Neural progenitor cell (in vitro differentiated cells): Measurements from ENCODE around the gene NCOA6. TPM values are rescaled to one million over a fixed set of nuclear protein-coding genes. Genes with fewer than 3 reads are reported as not detected.
"Not testable (repeated sequence)": the region's sequence is repeated elsewhere in the genome, so short reads cannot be mapped to it uniquely, and the experiment has no call there.

Experiments
- DNase-seq: peaks from one replicate; pipeline ENCODE4 v3.0.0-alpha.2; 2016; ENCODE audit warnings: low spot score
- H2AFZ ChIP-seq: fragments of 200-600 bp; sonication (generic); replicated peaks from 2 replicates; pipeline ENCODE4 v1.6.1; 2016; ENCODE audit warnings: antibody characterized with exemption
- H3F3A ChIP-seq: fragments of 200-600 bp; sonication (generic); 2 replicates; pipeline ENCODE4 v1.6.1; 2016; ENCODE audit warnings: antibody characterized with exemption, low read depth
- H3K27ac ChIP-seq: fragments of 200-600 bp; sonication (generic); 2 replicates; pipeline ENCODE4 v1.5.1; 2016; ENCODE audit warnings: mild to moderate bottlenecking
- H3K27me3 ChIP-seq: fragments of 200-600 bp; sonication (generic); 2 replicates; pipeline ENCODE4 v1.6.1; 2016; ENCODE audit warnings: mild to moderate bottlenecking, moderate library complexity
- H3K36me3 ChIP-seq: fragments of 200-600 bp; sonication (generic); 2 replicates; pipeline ENCODE4 v1.5.1; 2016
- H3K4me1 ChIP-seq: fragments of 200-600 bp; sonication (generic); 2 replicates; pipeline ENCODE4 v1.6.1; 2016; ENCODE audit warnings: mixed run types
- H3K4me2 ChIP-seq: fragments of 200-600 bp; sonication (generic); 2 replicates; pipeline ENCODE4 v1.6.1; 2016
- H3K4me3 ChIP-seq: fragments of 200-600 bp; sonication (generic); 2 replicates; pipeline ENCODE4 v1.5.1; 2016
- H3K79me2 ChIP-seq: fragments of 200-600 bp; sonication (generic); 2 replicates; pipeline ENCODE4 v1.6.1; 2016; ENCODE audit warnings: low read depth
- H3K9ac ChIP-seq: fragments of 200-600 bp; sonication (generic); 2 replicates; pipeline ENCODE4 v1.6.1; 2016
- H3K9me3 ChIP-seq: fragments of 200-600 bp; sonication (generic); 2 replicates; pipeline ENCODE4 v1.5.1; 2016; ENCODE audit warnings: low read depth
- H4K20me1 ChIP-seq: fragments of 200-600 bp; sonication (generic); 2 replicates; pipeline ENCODE4 v1.6.1; 2016; ENCODE audit warnings: low read depth
- H3K27ac Mint-ChIP-seq: 3 replicates; pipeline ENCODE4 v1.8.0; 2021; ENCODE audit warnings: mixed read lengths
- H3K27me3 Mint-ChIP-seq: 2 replicates; pipeline ENCODE4 v1.8.0; 2022; ENCODE audit warnings: low read depth, mild to moderate bottlenecking, inconsistent platforms, moderate library complexity, mixed read lengths; ENCODE audit not compliant: insufficient read depth
- H3K36me3 Mint-ChIP-seq: 3 replicates; pipeline ENCODE4 v1.8.0; 2021; ENCODE audit warnings: mixed read lengths
- H3K4me1 Mint-ChIP-seq: 3 replicates; pipeline ENCODE4 v1.8.0; 2021; ENCODE audit warnings: mixed read lengths
- H3K4me3 Mint-ChIP-seq: 3 replicates; pipeline ENCODE4 v1.8.0; 2021; ENCODE audit warnings: mild to moderate bottlenecking, moderate library complexity, mixed read lengths
- H3K9me3 Mint-ChIP-seq: 3 replicates; pipeline ENCODE4 v1.8.0; 2020; ENCODE audit warnings: mixed read lengths
- CTCF ChIP-seq: fragments of 200-600 bp; sonication (generic); IDR thresholded peaks from 2 replicates; pipeline ENCODE4 v1.5.1; 2017; ENCODE audit warnings: antibody characterized with exemption, mild to moderate bottlenecking
- EZH2 ChIP-seq: fragments of 200-600 bp; sonication (generic); IDR thresholded peaks from 2 replicates; pipeline ENCODE4 v1.6.1; 2017; ENCODE audit warnings: antibody characterized with exemption, mild to moderate bottlenecking, moderate library complexity
- EZH2phosphoT487 ChIP-seq: fragments of 200-600 bp; sonication (generic); IDR thresholded peaks from 2 replicates; pipeline ENCODE4 v1.6.1; 2017; ENCODE audit warnings: antibody characterized with exemption
- total RNA-seq: library from RNA; depleted of rRNA; stranded (reverse); fragments of >200 nt; gene quantifications from 2 replicates; pipeline ENCODE4 v1.2.3, GENCODE V29; 2015; ENCODE audit warnings: low replicate concordance

NCOA6 gene
- total RNA-seq, 1 donor from 2014 or later: 14.3 TPM

GRCh38 chr20:34724172-34724571 is 101.3 kb downstream of the NCOA6 start:
- Histone ChIP-seq H4K20me1 (no peaks in the 10 kb centered on the region), H3K36me3 (no peaks in the 10 kb centered on the region), H3K27ac (no peak overlapping the region), H3K9me3 (no peaks in the 10 kb centered on the region), H3K4me3 (no peak overlapping the region), H2AFZ (no peak overlapping the region), H3K4me2 (no peak overlapping the region), H3K79me2 (no peaks in the 10 kb centered on the region), H3K27me3 (no peaks in the 10 kb centered on the region), H3K4me1 (no peaks in the 10 kb centered on the region), H3F3A (no peaks in the 10 kb centered on the region), H3K9ac (no peak overlapping the region)
- Mint-ChIP-seq H3K36me3 (peaks cover 17% of the 10 kb centered on the region), H3K27me3 (no peaks in the 10 kb centered on the region), H3K9me3 (no peaks in the 10 kb centered on the region), H3K4me3 (no peak overlapping the region), H3K4me1 (no peaks in the 10 kb centered on the region), H3K27ac (no peak overlapping the region)
- DNase-seq: no peak
- TF ChIP-seq EZH2: no peak
- no peak for TF ChIP-seq CTCF
- TF ChIP-seq EZH2phosphoT487: no peak

- not testable (repeated sequence) for H3F3A ChIP-seq, H3K27ac ChIP-seq, H3K4me3 ChIP-seq, H3K27me3 ChIP-seq, H3K9ac ChIP-seq, H3K27ac Mint-ChIP-seq, H3K9me3 ChIP-seq, H3K4me1 Mint-ChIP-seq, H3K36me3 ChIP-seq, H4K20me1 ChIP-seq, H3K27me3 Mint-ChIP-seq, H3K9me3 Mint-ChIP-seq, DNase-seq, H3K4me3 Mint-ChIP-seq, H2AFZ ChIP-seq, H3K4me1 ChIP-seq, H3K4me2 ChIP-seq, H3K79me2 ChIP-seq
- H3K36me3 Mint-ChIP-seq: peaks cover 21% of the 10 kb centered on the region
Observed at GRCh38 chr20:34722560-34722959, 102.9 kb downstream of the NCOA6 start.

GRCh38 chr20:34720266-34720665 is 105.2 kb downstream of the NCOA6 start:
- Histone ChIP-seq H3F3A (no peaks in the 10 kb centered on the region), H3K4me1 (no peaks in the 10 kb centered on the region), H3K36me3 (no peaks in the 10 kb centered on the region), H2AFZ (no peak overlapping the region), H3K9me3 (no peaks in the 10 kb centered on the region), H4K20me1 (no peaks in the 10 kb centered on the region), H3K27ac (no peak overlapping the region), H3K4me3 (no peak overlapping the region), H3K27me3 (no peaks in the 10 kb centered on the region), H3K79me2 (no peaks in the 10 kb centered on the region), H3K4me2 (no peak overlapping the region), H3K9ac (no peak overlapping the region)
- Mint-ChIP-seq H3K4me1 (no peaks in the 10 kb centered on the region), H3K4me3 (no peak overlapping the region), H3K36me3 (peaks cover 11% of the 10 kb centered on the region), H3K27me3 (no peaks in the 10 kb centered on the region), H3K9me3 (no peaks in the 10 kb centered on the region), H3K27ac (no peak overlapping the region)
- TF ChIP-seq CTCF (no peak), EZH2phosphoT487 (no peak), EZH2 (no peak)
- DNase-seq: no peak

- H3F3A ChIP-seq, H3K79me2 ChIP-seq, H3K4me1 Mint-ChIP-seq, H3K27ac ChIP-seq, H3K9ac ChIP-seq, H3K27me3 ChIP-seq, H3K36me3 ChIP-seq, H3K4me1 ChIP-seq, H3K4me2 ChIP-seq, H3K9me3 Mint-ChIP-seq, H4K20me1 ChIP-seq, H2AFZ ChIP-seq, H3K9me3 ChIP-seq, H3K4me3 ChIP-seq, H3K27ac Mint-ChIP-seq, H3K4me3 Mint-ChIP-seq, DNase-seq, H3K27me3 Mint-ChIP-seq: not testable (repeated sequence)
- peaks cover 11% of the 10 kb centered on the region for H3K36me3 Mint-ChIP-seq
Observed at GRCh38 chr20:34719242-34720017, 106.0 kb downstream of the NCOA6 start.
